B cell (primary cell): ENCODE results near the gene IKZF3.

Experiments used
- EZH2 ChIP-seq: IDR thresholded peaks from 2 replicates; pipeline ENCODE4 v1.6.1; 2012; ENCODE audit warnings: borderline replicate concordance, low read depth, mild to moderate bottlenecking, moderate library complexity, low read length; ENCODE audit not compliant: insufficient read depth, poor library complexity, severe bottlenecking
- TF ChIP-seq, protein P1 (sequence below): fragments of 200-600 bp; IDR thresholded peaks from one replicate; pipeline ENCODE4 v1.8.0; 2022; ENCODE audit warnings: antibody characterized with exemption, mild to moderate bottlenecking

GRCh38 chr17:39709998-39710964 is 153.8 kb downstream of the IKZF3 start:
- TF ChIP-seq, protein P1, sequence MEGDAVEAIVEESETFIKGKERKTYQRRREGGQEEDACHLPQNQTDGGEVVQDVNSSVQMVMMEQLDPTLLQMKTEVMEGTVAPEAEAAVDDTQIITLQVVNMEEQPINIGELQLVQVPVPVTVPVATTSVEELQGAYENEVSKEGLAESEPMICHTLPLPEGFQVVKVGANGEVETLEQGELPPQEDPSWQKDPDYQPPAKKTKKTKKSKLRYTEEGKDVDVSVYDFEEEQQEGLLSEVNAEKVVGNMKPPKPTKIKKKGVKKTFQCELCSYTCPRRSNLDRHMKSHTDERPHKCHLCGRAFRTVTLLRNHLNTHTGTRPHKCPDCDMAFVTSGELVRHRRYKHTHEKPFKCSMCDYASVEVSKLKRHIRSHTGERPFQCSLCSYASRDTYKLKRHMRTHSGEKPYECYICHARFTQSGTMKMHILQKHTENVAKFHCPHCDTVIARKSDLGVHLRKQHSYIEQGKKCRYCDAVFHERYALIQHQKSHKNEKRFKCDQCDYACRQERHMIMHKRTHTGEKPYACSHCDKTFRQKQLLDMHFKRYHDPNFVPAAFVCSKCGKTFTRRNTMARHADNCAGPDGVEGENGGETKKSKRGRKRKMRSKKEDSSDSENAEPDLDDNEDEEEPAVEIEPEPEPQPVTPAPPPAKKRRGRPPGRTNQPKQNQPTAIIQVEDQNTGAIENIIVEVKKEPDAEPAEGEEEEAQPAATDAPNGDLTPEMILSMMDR, result no peak
- no peak for TF ChIP-seq EZH2
